GM18507 (cell line): Measurements from ENCODE around the gene ZBTB3.
A peak's percentile ranks its signal among the peaks of the same experiment; 100 is the strongest.

Source experiments
- DNase-seq: peaks from one replicate; pipeline ENCODE4 v3.0.0; 2011; ENCODE audit warnings: low read depth; ENCODE audit not compliant: insufficient read length; ENCODE audit errors: extremely low spot score
- FAIRE-seq: peaks from 2 replicates; lab custom pipeline; 2011; peaks lifted over from hg19 to GRCh38; lab: Jason Lieb, UNC

Gene ZBTB3

DNA sequence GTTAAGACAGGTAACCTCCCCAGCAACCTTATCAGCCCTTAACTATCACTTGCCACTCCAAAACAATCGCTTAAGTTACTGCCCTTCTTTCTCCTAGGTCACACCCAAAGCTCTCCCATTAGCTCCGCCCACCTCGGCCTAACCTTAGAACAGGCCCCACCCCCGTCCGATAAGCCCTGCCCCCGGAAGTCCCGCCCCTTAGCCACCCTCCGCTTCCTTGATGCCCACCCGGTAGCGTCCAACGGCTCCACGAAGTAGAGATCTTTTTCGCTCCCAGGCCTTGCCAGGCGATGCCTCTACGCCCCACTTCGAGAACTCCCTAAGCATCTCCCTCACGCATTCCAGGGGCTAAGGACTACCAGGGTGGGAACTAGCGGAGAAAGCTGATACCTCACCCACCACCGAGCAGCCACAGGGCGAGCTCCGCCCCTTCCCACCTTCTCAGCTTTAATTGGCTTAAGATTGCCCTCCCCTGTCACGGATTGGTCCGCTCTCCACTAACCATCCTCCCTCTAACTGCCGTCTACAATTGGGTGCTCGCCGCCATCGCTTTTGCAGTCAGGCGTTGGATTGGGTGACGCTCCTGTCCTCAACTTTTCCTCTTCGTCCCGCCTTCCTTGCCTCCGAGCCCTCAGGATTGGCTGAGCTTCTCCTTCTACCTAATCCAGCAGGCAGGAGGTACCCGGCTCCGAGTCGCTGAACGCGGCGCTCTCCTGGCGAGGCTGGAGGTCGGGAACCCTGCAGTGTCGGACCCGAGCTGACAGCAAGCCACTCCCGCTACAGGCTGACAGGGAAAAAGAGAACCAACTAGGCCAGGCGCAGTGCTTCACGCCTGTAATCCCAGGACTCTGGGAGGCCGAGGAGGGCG lies at the start of gene ZBTB3:
TSS of gene ZBTB3 (minus strand) at position 425 of the 868 bp plus-strand sequence. CDS start 496 bp downstream, outside the sequence.
- FAIRE-seq (peak; percentile 98), DNase-seq (peak; percentile 91)

DNA sequence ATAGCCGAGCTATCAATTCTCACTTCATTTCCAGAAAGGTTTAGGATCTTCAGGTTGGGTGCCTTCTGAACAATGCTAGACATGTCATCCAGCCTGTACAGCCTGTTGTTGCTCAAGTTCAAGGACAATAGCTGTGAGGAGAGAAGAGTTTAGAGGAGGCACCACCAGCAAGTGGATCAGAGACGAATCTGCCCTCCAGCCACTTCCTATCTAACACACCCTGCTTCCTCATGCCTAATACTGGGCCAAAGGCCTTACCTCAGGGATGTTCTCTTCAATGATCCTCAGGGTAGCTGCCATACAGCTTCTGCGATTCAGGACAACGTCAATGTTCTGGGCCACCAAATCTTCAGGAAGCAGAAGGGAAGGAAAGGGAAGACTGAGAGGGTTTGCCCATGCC lies 47.1 kb upstream of the ZBTB3 start:
- no peak for FAIRE-seq

DNA sequence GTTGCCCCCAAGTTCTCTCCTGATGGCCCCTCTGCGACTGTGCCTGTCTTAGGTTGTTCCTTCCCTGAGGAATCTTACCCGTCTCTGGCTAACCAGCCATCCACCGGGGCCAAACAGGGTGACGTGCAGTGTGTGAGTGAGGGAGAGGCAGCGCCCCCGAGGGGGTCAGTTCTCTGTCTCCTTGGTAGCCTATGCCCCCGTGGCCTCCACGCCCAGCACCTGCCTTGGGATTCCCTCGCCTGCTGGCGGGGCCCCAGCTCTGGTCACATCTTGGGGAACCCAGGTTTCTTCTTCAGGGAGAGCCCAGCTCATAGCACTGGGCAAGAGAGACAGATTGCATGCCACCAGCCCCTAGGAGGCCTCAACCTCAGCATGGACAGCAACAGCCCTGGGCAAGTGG lies 45.5 kb upstream of the ZBTB3 start:
- no peak for DNase-seq
- no peak for FAIRE-seq

More for the DNA sequence above, 47.1 kb upstream of the ZBTB3 start:
- DNase-seq, result no peak

DNA sequence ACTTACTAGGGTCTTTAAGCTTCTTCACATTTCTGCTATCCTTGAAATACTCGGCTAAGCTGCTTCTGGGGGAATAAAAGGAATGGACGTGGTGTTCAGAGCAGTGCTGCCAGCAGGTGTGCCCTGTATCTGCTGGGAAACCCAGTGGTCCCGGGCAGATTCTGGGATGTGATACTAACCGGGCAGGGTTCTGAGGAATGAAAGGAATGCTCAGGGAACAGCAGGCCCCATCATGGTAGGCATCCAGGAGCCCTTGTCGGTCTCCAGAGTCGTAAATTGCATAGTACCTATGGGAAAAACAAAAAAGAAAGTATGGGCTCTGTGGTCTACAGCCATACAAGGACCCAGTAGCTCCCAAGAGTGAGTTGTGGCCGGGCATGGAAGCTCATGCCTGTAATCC lies 42.3 kb upstream of the ZBTB3 start:
- no peak for FAIRE-seq
- DNase-seq, result no peak

DNA sequence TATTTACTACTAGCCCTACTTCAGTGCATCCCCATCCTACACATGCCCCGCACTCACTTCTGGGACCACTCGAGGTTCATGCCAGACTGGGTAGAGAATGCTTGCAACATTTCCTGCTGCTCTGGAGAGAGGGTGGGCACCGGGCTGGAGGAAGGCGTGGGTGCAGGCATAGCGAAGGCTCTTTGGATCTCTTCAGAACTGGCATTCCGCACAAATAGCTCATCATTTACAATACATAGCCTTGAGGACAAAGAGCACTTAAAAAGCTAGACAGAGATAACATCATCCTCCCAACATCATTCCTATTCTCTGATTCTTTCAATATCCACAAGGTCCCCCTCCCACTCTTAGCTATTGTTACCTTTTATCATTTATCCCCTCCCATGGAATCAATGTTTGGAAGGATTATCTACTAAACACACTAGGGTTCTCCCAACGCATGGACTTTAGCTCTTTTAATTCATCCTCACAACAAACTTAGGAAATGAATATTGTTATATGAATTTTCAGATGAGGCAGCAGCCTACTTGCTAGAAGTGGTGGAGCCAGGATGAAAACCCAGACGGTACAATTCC lies 40.3 kb upstream of the ZBTB3 start:
- DNase-seq (no peak), FAIRE-seq (no peak)

DNA sequence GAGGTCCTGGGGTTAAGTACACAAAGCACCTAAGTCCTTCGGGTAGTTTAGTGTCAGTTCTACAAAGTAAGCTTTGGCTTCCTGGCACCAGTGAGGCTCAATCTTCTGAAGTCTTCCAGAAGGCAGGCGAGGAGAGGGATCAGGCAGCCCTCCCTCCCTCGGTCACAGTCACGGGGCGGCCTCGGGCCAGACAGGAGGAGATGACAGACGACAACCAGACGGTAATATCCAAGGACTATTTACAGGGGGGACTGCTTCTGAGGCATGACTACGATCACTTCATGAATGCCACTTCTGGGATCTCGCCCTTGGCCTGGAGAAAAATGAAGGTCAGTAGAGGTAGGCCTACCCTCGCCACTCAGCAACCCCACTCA lies 38.2 kb upstream of the ZBTB3 start:
- DNase-seq (no peak), FAIRE-seq (no peak)

DNA sequence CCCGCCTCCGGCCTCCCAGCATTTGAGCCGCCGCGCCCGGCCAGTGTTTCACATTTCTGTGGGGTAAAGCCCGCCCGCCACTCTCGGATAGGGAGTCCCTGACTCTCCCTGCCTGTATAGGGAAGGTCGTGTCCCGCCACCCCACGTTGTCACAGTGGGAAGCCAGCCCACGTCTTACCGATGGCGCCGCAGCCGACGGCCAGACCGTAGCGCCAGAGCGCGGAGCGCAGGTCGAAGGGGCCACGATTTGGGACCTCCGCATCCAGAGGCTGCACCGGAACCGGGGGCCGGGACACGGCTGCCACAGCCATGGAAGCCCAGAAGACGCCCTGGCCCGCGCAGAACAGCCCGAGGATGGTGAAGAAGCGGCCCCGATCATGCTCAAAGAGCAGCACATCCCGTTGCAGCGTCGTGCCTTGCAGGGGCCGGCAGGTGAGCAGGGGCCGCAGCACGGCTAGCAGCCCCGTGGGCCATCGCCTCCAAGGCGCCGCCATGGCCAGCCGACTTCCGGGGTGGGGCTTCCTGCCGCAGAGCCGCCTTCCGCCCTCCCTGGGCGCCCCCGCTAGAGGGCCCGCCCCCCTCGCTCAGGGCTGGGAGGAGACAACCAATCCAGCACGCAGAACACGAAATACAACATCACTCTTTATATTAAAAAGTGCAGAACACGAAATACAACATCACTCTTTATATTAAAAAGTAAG lies 37.7 kb upstream of the ZBTB3 start, which contains the start of gene TMEM223:
TSS of gene TMEM223 (minus strand) at position 506 of the 701 bp plus-strand sequence. CDS start at position 494, 12 bp downstream.
- DNase-seq (peak; percentile 83), FAIRE-seq (peak; percentile 73)

DNA sequence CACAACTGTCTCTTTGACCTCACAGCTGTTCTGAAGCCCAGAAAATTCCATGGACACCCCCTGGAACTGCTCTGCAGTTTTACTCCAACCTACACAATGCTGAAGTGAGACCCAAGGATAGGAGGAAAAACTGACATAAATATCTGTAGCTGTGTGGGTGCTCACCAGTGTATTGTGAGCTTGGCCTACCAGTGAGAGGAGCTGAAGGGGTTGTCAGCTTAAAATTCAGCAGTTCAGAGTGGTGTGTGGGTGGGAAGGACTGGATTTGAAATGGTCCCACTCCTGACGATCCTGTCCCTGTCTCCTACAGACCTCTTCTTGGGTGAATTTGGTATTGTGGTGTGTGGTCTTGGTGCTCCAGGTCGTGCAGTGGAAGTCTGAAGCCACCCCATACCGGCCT lies 35.6 kb upstream of the ZBTB3 start:
- no peak for FAIRE-seq

DNA sequence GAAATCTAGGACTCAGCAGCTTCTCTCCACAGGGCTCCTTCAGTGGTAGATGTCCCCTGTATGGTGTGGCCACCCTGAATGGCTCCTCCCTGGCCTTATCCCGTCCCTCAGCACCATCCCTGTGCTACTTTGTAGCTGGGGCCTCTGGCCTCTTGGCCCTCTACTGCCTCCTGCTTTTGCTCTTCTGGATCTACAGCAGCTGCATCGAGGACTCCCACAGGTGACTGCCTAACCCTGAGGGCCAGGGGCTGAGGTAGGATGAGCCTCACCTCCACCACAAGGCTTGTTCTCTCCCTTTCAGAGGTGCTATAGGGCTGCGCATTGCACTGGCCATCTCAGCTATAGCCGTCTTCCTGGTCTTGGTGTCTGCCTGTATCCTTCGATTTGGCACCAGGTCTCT lies 35.0 kb upstream of the ZBTB3 start:
- FAIRE-seq, result no peak
- DNase-seq, result no peak

More for the DNA sequence above, 35.6 kb upstream of the ZBTB3 start:
- DNase-seq, result no peak

DNA sequence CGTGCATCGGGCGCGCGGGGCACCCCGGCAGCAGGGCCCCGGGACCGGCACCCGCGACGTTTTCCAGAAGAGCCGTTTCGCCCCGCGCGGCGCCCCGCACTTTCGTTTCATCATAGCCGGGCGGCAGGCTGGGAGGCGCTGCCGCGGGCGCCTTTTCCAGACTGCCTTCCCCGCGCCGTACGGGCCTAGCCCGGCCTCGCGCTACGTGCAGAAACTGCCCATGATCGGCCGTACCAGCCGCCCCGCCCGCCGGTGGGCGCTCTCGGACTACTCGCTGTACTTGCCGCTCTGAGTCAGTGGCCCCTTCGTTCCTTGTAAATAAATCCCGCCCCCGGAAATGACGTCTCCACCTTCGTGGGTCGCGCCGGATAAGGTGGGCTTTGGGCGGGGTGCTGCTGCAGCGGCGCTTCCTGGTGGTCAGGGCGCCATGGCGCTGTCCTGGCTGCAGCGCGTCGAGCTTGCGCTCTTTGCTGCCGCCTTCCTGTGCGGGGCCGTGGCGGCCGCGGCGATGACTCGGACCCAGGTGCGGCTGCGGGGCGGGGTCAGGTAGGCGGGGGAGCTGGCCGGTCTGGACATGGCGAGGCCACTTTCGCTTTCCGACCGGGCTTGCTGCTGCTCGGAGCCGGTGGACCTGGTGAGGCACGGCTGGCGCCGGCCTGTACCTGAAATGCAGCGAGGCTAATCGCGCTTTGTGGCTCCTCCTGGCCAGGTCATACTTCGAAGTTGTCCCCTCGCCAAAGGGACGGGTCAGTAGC lies 33.2 kb upstream of the ZBTB3 start, which contains the start of gene TMEM179B:
TSS of gene TMEM179B (plus strand) at position 398 of the 755 bp plus-strand sequence. CDS start at position 428, 30 bp downstream.
- peak; percentile 92 for DNase-seq
- peak; percentile 87 for FAIRE-seq

DNA sequence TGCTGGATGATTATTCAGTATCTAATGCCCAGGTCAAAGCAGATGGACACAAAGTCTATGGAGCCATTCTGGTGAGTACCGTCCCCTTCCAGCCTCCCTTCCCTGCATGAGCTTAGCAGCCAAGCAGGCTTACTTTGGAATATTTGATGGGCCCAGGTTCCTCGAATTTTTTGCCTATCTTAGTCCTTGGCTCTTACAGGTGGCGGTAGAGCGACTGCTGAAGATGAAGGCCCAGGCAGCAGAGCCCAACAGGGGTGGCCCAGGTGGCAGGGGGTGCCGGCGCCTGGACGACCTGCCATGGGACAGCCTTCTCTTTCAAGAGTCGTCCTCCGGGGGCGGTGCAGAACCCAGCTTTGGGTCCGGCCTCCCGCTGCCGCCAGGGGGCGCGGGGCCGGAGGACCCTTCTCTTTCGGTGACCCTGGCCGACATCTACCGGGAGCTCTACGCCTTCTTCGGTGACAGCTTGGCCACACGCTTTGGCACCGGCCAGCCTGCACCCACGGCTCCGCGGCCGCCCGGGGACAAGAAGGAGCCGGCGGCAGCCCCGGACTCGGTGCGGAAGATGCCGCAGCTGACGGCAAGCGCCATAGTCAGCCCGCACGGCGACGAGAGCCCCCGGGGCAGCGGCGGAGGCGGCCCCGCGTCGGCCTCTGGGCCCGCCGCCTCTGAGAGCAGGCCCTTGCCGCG lies 32.5 kb upstream of the ZBTB3 start:
- FAIRE-seq, result peak; percentile 60
- peak; percentile 78 for DNase-seq

DNA sequence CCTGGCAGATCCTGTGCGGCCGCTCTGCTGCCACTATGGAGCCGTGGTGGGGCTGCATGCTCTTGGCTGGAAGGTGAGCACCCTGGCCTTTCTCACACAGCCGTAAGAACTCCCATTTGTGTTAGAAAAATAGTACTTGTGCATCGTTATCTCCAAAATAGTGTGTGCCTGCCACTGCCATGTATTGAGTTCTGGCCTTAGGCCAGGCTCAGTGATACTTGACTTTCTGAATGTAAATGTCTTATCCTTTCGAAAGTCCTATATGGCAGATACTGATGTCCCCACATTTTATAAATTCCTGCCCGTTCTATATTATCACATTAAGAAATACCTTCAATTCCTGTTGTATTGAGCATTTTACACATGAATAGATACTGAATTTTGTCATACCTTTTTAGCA lies 28.8 kb upstream of the ZBTB3 start:
- FAIRE-seq, result no peak

DNA sequence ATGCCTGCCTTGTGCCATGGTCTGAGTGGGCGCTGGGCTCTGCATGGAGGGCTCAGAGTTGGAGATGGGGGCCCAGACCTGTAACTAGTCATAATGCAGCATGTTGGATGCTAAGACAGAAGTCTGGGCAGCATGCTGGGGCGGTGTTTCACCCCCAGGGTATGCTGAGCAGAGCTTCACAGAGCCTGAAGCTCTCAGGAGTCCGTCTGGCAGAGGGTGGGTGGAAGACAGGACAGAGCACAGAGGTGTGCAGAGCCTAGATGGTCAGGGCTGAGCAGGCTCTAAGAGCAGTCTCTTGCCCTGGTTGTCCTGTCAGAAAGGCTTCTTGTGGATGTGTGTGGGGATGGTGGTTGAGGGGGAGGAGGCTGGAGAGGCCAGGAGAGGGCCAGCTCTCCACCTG lies 24.5 kb upstream of the ZBTB3 start:
- FAIRE-seq (no peak), DNase-seq (no peak)

More for the DNA sequence above, 28.8 kb upstream of the ZBTB3 start:
- no peak for DNase-seq

DNA sequence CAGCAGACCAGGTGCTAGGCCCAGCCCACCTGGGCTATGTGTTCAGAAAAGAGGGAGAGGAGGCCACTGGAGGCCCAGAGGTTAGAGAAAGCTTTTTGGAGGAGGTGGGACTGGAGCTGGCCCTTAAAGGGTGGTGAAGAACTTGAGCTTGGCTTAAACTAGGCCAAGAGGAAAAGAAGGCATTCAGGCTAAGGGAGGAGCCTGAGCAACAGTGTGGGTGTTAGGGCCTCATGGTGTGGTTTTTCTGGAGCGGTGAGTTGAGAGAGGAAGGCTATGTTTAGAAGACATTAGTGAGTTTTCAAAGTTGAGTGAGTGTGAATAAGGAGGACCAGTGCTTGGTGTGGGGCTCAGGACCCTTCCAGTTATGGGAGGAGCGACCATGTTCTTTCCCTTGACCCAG lies 23.4 kb upstream of the ZBTB3 start:
- DNase-seq (no peak), FAIRE-seq (no peak)

DNA sequence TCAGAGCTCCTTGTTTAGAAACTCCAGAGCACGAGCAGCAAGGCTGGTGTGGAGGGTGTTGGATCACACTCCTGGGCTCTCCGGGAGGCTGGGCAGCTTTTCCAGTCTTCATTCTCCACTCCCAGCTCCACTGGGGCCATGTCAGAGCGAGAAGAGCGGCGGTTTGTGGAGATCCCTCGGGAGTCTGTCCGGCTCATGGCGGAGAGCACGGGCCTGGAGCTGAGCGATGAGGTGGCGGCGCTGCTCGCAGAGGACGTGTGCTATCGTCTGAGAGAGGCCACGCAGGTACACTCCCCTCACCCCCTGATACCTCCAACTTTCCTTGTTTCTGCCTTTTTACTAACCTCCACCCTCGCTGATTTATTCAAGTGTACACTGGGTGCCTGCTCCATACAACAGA lies 21.7 kb upstream of the ZBTB3 start:
- DNase-seq (no peak), FAIRE-seq (no peak)

DNA sequence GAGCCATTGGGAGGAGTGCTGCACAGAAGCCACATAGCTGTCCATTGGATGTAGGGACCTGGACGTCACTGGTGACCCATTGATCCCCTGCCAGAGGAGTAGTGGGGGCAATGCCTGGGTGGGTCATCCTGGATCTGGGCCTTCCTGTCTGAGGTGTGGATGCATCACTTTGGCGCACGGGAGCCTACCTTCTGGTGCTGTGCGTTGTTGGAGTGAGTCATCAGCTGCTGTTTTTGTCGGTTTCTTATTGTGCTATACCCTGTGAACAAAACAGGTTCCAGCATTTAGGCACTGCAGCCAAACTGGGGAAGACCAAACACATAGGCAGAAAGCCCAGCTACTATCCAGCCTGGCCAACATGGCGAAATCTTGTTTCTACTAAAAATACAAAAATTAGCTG lies 20.4 kb upstream of the ZBTB3 start:
- DNase-seq, result no peak
- FAIRE-seq, result no peak

DNA sequence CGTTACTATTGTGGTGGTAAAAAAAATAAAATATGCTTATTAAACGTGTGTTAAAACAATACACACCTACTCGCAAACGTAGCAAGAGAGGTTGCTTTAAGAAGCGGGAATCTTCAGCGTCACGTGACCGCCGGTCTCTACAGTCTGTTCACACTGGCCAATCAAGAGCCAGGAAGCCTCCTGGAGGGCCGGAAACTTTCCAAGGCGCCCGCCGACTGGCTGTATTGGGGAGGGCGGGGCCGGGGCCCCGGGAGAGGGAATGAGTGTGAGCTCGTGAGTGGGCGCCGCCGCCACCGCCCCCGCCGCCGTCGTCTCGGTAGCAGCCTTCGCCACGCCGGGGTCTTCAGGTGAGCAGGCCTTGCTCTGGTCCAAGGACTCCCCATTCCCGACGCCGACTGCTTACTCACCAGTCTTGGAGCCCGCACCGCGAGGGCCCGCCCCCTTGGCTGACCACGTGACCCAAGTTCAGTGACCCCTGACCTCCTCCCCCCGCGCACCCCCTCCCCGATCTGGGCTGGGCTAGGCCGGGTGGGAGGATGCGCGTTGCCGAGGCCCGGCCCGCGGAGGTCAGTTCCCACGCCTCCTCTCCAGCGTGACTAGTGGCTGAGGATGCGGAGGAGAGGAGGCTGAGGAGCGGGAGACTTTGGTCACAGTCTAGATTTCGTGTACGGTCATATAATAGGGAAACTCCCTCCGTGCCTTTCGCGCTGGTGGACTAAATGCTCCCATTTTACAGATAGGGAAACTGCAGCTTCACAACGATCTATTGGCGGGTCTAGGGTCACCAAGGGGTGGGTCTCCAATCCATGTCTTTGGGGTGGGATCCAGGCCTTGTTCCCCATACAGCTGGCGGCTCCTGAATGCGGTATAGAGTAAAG lies 17.4 kb upstream of the ZBTB3 start, which contains the start of gene TAF6L:
TSS of gene TAF6L (plus strand) at position 253 of the 878 bp plus-strand sequence. CDS start 4,388 bp downstream, outside the sequence.
- DNase-seq (peak; percentile 77), FAIRE-seq (peak; percentile 90)

DNA sequence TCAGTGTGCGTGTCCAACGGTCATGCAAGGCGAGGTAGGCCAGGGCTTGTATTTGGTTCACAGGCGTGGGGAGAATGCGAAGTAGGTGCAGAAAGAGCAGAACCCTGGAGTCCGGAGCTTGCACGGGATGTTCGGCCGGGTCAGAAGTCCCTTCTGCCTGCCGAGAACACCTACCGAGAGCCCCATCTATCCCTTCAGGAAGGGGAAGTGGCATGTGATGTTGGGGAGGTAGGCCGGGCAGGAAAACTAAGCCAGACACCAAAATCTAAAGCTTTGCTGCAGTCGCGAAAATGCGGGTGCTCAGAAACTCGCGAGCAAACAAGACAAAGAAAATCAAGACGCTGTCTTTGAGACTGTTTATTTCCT lies 16.8 kb upstream of the ZBTB3 start:
- FAIRE-seq, result no peak
- no peak for DNase-seq
